IMR-90 (cell line): ENCODE measurements around the gene SNX30.

Experiments
- CEBPB ChIP-seq: IDR thresholded peaks from 2 replicates; pipeline ENCODE4 v1.6.1; 2012; ENCODE audit warnings: low read depth, low read length, improper control_type of control experiment
- CTCF ChIP-seq: conservative IDR thresholded peaks from 2 replicates; pipeline ENCODE4 v1.5.1; 2012; ENCODE audit warnings: mild to moderate bottlenecking, low read depth, low read length, improper control_type of control experiment
- FOS ChIP-seq: fragments of 150-350 bp; IDR thresholded peaks from 2 replicates; pipeline ENCODE4 v1.6.1; 2016; ENCODE audit warnings: low read depth, low read length
- MXI1 ChIP-seq: IDR thresholded peaks from 2 replicates; pipeline ENCODE4 v1.6.1; 2012; ENCODE audit warnings: low read depth, mild to moderate bottlenecking, low read length, moderate library complexity, borderline replicate concordance
- POLR2A ChIP-seq: IDR thresholded peaks from 2 replicates; pipeline ENCODE4 v1.6.1; 2012; ENCODE audit warnings: mild to moderate bottlenecking, low read depth, low read length
- RAD21 ChIP-seq: IDR thresholded peaks from 2 replicates; pipeline ENCODE4 v1.6.1; 2012; ENCODE audit warnings: low read length, improper control_type of control experiment
- USF2 ChIP-seq: fragments of 150-350 bp; IDR thresholded peaks from 2 replicates; pipeline ENCODE4 v1.6.1; 2017; ENCODE audit warnings: mild to moderate bottlenecking, antibody characterized with exemption, low read length, low read depth

GRCh38 chr9:112743216-112743836, 7.2 kb upstream of the SNX30 start:
- TF ChIP-seq POLR2A (no peak), CTCF (peak; percentile 28; the same call in 1 of the 2 replicates), FOS (no peak), USF2 (no peak), MXI1 (no peak), CEBPB (no peak), RAD21 (peak; percentile 38)
